8988T (cell line): Measurements from ENCODE around the gene VPS37C.

Source experiments
- DNase-seq: peaks from one replicate; pipeline ENCODE4 v3.0.0; 2011

Gene VPS37C

GRCh38 chr11:61131586-61131985, 29.6 kb downstream of the VPS37C start:
- DNase-seq, result no peak

- DNase-seq, result no peak
Measured at GRCh38 chr11:61131186-61131585, 30.0 kb downstream of the VPS37C start.

GRCh38 chr11:61129639-61130523, 31.3 kb downstream of the VPS37C start:
- DNase-seq, result peak; percentile 100

GRCh38 chr11:61128947-61129638, 32.1 kb downstream of the VPS37C start:
- DNase-seq, result no peak

- no peak for DNase-seq
Measured at GRCh38 chr11:61127991-61128390, 33.2 kb downstream of the VPS37C start.

- no peak for DNase-seq
Measured at GRCh38 chr11:61126256-61126655, 35.0 kb downstream of the VPS37C start.

GRCh38 chr11:61125310-61125684, 35.9 kb downstream of the VPS37C start:
- DNase-seq, result no peak

- no peak for DNase-seq
Measured at GRCh38 chr11:61124574-61125309, 36.5 kb downstream of the VPS37C start.

GRCh38 chr11:61123775-61124571, 37.3 kb downstream of the VPS37C start:
- no peak for DNase-seq

GRCh38 chr11:61122761-61123160, 38.5 kb downstream of the VPS37C start:
- no peak for DNase-seq

GRCh38 chr11:61121917-61122316, 39.3 kb downstream of the VPS37C start:
- no peak for DNase-seq

- no peak for DNase-seq
Measured at GRCh38 chr11:61121192-61121831, 39.9 kb downstream of the VPS37C start.

GRCh38 chr11:61120706-61121191, 40.5 kb downstream of the VPS37C start:
- DNase-seq, result no peak

GRCh38 chr11:61120099-61120705, 41.0 kb downstream of the VPS37C start:
- DNase-seq, result no peak

GRCh38 chr11:61119571-61119970, 41.7 kb downstream of the VPS37C start:
- DNase-seq, result no peak

- no peak for DNase-seq
Measured at GRCh38 chr11:61119055-61119454, 42.2 kb downstream of the VPS37C start.

GRCh38 chr11:61118406-61118805, 42.8 kb downstream of the VPS37C start:
- DNase-seq, result no peak

GRCh38 chr11:61118004-61118403, 43.2 kb downstream of the VPS37C start:
- DNase-seq, result no peak

- DNase-seq, result no peak
Measured at GRCh38 chr11:61117168-61117520, 44.1 kb downstream of the VPS37C start.

GRCh38 chr11:61116426-61117167, 44.6 kb downstream of the VPS37C start:
- DNase-seq, result no peak
